Measurements from ENCODE around the gene GIPC3. TPM values are rescaled to one million over a fixed set of nuclear protein-coding genes. Genes with fewer than 3 reads are reported as not detected.

The GIPC3 gene
- total and polyA plus RNA-seq, 2 of the 8 experiments (the other 6 are each of a cell fraction or from before 2014, with no cell fraction given), result 1.0 to 1.2 TPM

GRCh38 chr19:3611841-3612240 is 26.6 kb downstream of the GIPC3 start:
- no peak overlapping the region for H3K56ac ChIP-seq (replicated peaks; ENCODE audit: insufficient read length, low read depth, low read length)
- no peak overlapping the region for H3K4me2 ChIP-seq (ENCODE audit: insufficient read depth in 1 of 2, low read depth in 2 of 2, low read length in 2 of 2)
- ChIA-PET POLR2A (ENCODE audit: partially characterized antibody) (interaction anchor here (1.7 kb wide), 1 partner anchor 34 kb away, joined by 5 read pairs; no protein-coding TSS in a partner anchor), CTCF (ENCODE audit: partially characterized antibody) (interaction anchor here (0.9 to 1.4 kb wide), 6 partner anchors 8 to 20 kb away, joined by 3 to 4 read pairs (median 4); no protein-coding TSS in a partner anchor)
- no peak overlapping the region for H4K8ac ChIP-seq (ENCODE audit: extremely low read depth, insufficient read depth, low read length)
- H2BK20ac ChIP-seq (ENCODE audit: low read length), result no peak overlapping the region
- no peak overlapping the region for H4K91ac ChIP-seq (replicated peaks; ENCODE audit: insufficient read length, low read length)
- H3K14ac ChIP-seq (ENCODE audit: insufficient read length), result no peak overlapping the region
- H3K9ac ChIP-seq (replicated peaks in 1 of 4; ENCODE audit: extremely low read depth in 1 of 4, low read depth in 3 of 4, low read length in 3 of 4), result no peak overlapping the region
- no peak overlapping the region for H2BK12ac ChIP-seq (ENCODE audit: low read depth, low read length)
- H2AK5ac ChIP-seq (ENCODE audit: low read depth, low read length), result no peak overlapping the region
- no peak overlapping the region for H3K18ac ChIP-seq (ENCODE audit: extremely low read depth, low read length)
- FAIRE-seq, result no peak
- H3K9me3 ChIP-seq (ENCODE audit: insufficient read depth in 2 of 2, low read depth in 1 of 2, low read length in 1 of 2), result no peaks in the 10 kb centered on the region
- no peak overlapping the region for H2AFZ ChIP-seq (ENCODE audit: low read length)
- H4K5ac ChIP-seq (ENCODE audit: insufficient read length, low read depth, low read length), result no peak overlapping the region
- H3K23me2 ChIP-seq (ENCODE audit: low read depth, low read length), result peaks cover 7% of the 10 kb centered on the region; the same call in 1 of the 2 replicates
- H3K23ac ChIP-seq (ENCODE audit: insufficient read length), result no peak overlapping the region
- H2BK15ac ChIP-seq (ENCODE audit: low read length), result no peak overlapping the region
- H3K79me1 ChIP-seq (ENCODE audit: low read depth, low read length), result no peaks in the 10 kb centered on the region; the same call in 1 of the 2 replicates
- H3K79me2 ChIP-seq (ENCODE audit: control insufficient read depth in 1 of 2, insufficient read depth in 2 of 2, low read length in 2 of 2), result no peaks in the 10 kb centered on the region
- H2BK120ac ChIP-seq (replicated peaks; ENCODE audit: low read depth, low read length), result no peak overlapping the region
- H2BK5ac ChIP-seq (ENCODE audit: low read depth, low read length), result no peak overlapping the region
- peaks cover 3 to 9% (median 8%) of the 10 kb centered on the region in 4 experiments; a peak in 6 of 7 replicates for H3K4me1 ChIP-seq (replicated peaks in 1 of 4; ENCODE audit: control insufficient read depth in 3 of 4, insufficient read depth in 4 of 4, low read length in 3 of 4)
- peaks cover 0 to 21% (median 3%) of the 10 kb centered on the region in 4 experiments; a peak in 2 of 8 replicates for H3K36me3 ChIP-seq (ENCODE audit: control insufficient read depth in 2 of 4, insufficient read depth in 4 of 4, low read length in 3 of 4)
- TF ChIP-seq JUND (IDR thresholded peaks at IDR 0.05; ENCODE audit: low read length), result no peak
- no peak overlapping the region for H3K27ac ChIP-seq (ENCODE audit: low read depth, low read length)
- DNase-seq (ENCODE audit: low read depth in 1 of 2, low spot score in 2 of 2), result no peak
- no peaks in the 10 kb centered on the region for H3K27me3 ChIP-seq (replicated peaks in 1 of 4; ENCODE audit: control insufficient read depth in 3 of 4, extremely low read depth in 1 of 4, insufficient read depth in 3 of 4, low read length in 3 of 4)
- H4K20me1 ChIP-seq (replicated peaks in 1 of 2; ENCODE audit: control insufficient read depth in 1 of 2, insufficient read depth in 2 of 2, low read length in 2 of 2), result peaks cover 2 to 13% of the 10 kb centered on the region in 2 experiments
- H3K4me3 ChIP-seq (ENCODE audit: extremely low read depth in 1 of 4, insufficient read depth in 2 of 4, low read depth in 3 of 4, low read length in 4 of 4), result no peak overlapping the region
- H3K4ac ChIP-seq (replicated peaks; ENCODE audit: insufficient read length, low read depth, low read length), result no peak overlapping the region
- WGBS, 2 experiments (ENCODE audit: extremely low coverage in 1 of 2, insufficient coverage in 1 of 2, insufficient read length in 1 of 2, insufficient replicate concordance in 2 of 2, low coverage in 1 of 2, low lambda C conversion rate in 2 of 2, missing lambda C conversion rate in 1 of 2), result 91% methylated on average over 36 of the region's 36 CpGs; no CpG with 5 or more reads in 1 of the 2 experiments
